Measurements from ENCODE around the gene COL10A1.

DNA sequence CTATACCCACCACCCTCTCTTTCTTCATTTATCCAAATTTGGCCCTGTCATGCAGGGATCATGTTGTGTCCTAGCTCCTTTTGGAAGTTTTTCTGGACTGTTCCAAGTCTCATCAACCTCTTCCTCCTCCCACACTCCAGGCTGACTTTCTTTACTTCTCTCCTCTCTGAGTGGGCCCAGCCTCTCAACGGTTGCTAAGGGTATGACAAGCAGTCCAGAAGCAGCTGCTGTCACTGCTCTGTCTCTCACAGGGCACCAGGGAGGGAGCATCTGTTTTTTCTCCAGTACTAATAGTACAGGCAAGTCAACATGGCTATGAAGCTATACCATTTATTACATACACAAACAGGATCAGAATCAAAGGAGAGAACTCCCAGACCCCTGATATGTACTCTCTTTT lies 17.1 kb downstream of the COL10A1 start:
- TF ChIP-seq, protein P1, sequence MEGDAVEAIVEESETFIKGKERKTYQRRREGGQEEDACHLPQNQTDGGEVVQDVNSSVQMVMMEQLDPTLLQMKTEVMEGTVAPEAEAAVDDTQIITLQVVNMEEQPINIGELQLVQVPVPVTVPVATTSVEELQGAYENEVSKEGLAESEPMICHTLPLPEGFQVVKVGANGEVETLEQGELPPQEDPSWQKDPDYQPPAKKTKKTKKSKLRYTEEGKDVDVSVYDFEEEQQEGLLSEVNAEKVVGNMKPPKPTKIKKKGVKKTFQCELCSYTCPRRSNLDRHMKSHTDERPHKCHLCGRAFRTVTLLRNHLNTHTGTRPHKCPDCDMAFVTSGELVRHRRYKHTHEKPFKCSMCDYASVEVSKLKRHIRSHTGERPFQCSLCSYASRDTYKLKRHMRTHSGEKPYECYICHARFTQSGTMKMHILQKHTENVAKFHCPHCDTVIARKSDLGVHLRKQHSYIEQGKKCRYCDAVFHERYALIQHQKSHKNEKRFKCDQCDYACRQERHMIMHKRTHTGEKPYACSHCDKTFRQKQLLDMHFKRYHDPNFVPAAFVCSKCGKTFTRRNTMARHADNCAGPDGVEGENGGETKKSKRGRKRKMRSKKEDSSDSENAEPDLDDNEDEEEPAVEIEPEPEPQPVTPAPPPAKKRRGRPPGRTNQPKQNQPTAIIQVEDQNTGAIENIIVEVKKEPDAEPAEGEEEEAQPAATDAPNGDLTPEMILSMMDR (IDR thresholded peaks at IDR 0.05; ENCODE audit: insufficient read depth, low read length), result no peak
- no peak for TF ChIP-seq GABPA (IDR thresholded peaks at IDR 0.05; ENCODE audit: low read depth)
- TF ChIP-seq POLR2AphosphoS5 (IDR thresholded peaks at IDR 0.05; ENCODE audit: low read depth), result no peak
- TF ChIP-seq, protein P2, sequence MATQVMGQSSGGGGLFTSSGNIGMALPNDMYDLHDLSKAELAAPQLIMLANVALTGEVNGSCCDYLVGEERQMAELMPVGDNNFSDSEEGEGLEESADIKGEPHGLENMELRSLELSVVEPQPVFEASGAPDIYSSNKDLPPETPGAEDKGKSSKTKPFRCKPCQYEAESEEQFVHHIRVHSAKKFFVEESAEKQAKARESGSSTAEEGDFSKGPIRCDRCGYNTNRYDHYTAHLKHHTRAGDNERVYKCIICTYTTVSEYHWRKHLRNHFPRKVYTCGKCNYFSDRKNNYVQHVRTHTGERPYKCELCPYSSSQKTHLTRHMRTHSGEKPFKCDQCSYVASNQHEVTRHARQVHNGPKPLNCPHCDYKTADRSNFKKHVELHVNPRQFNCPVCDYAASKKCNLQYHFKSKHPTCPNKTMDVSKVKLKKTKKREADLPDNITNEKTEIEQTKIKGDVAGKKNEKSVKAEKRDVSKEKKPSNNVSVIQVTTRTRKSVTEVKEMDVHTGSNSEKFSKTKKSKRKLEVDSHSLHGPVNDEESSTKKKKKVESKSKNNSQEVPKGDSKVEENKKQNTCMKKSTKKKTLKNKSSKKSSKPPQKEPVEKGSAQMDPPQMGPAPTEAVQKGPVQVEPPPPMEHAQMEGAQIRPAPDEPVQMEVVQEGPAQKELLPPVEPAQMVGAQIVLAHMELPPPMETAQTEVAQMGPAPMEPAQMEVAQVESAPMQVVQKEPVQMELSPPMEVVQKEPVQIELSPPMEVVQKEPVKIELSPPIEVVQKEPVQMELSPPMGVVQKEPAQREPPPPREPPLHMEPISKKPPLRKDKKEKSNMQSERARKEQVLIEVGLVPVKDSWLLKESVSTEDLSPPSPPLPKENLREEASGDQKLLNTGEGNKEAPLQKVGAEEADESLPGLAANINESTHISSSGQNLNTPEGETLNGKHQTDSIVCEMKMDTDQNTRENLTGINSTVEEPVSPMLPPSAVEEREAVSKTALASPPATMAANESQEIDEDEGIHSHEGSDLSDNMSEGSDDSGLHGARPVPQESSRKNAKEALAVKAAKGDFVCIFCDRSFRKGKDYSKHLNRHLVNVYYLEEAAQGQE (IDR thresholded peaks at IDR 0.05; ENCODE audit: insufficient replicate concordance, low read depth), result no peak
